GM18868 (cell line): ENCODE data around the gene CDK11B.
"Not testable (repeated sequence)": the region's sequence is repeated elsewhere in the genome, so short reads cannot be mapped to it uniquely, and the experiment has no call there.

Experiments used
- ATAC-seq: cut with Tn5 transposase; IDR thresholded peaks from one replicate; pipeline ENCODE4 v1.9.1; 2021; ENCODE audit warnings: mild to moderate bottlenecking, moderate library complexity; ENCODE audit not compliant: unreplicated experiment

The CDK11B gene

DNA sequence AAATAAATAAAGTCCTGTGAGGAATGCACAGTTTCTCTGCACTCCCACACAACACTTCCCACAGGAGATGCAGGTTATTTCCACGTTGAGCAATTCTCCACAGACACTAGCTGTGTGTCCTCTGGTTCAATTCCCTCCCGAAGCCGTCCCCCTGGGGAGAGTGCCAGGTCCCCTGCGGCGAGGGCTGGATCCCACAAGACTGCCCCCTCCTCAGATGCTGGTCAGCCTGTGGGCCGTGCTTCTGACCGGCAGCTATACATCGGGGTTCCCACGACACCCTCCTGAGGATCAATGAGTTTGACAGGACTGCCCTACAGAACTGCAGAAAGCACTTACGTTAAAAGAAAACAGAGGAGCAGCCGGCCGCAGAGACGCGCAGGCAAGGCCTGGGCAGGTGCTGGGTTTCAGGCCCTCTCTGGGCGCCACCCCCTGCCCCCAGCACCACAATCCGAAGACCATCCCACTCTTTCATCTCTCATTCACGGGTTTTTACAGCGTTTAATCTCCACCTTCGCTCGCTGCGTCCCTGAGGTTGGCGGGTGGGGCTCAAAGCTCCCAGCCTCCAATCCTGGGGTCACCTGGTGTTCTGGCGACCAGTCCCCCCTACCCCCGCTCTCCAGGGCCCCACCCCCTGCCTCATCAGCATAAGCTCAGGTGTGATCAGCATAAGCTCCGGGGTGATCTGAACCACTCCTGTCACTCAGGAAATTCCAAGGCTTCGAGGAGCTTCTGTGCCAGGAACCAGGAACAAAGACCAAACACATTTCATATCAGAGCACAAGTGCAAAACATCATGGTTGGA lies 24.5 kb upstream of the CDK11B start:
- no peak for ATAC-seq

DNA sequence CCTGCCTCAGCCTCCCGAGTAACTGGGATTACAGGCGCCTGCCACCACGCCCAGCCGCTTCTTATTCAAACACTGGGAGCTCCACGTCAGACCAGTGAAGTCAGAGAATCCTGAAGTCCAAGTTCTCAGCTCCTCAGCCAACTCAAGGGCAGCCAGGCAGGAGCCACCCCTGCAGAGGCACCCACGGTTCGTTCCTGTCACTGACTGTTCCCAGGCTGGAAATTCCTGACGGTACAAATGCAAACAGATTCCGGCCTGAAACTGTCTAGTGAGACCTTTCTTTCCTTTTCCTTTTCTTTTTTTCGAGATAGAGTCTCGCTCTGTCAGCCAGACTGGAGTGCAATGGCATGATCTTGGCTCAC lies 22.1 kb upstream of the CDK11B start:
- no peak for ATAC-seq

DNA sequence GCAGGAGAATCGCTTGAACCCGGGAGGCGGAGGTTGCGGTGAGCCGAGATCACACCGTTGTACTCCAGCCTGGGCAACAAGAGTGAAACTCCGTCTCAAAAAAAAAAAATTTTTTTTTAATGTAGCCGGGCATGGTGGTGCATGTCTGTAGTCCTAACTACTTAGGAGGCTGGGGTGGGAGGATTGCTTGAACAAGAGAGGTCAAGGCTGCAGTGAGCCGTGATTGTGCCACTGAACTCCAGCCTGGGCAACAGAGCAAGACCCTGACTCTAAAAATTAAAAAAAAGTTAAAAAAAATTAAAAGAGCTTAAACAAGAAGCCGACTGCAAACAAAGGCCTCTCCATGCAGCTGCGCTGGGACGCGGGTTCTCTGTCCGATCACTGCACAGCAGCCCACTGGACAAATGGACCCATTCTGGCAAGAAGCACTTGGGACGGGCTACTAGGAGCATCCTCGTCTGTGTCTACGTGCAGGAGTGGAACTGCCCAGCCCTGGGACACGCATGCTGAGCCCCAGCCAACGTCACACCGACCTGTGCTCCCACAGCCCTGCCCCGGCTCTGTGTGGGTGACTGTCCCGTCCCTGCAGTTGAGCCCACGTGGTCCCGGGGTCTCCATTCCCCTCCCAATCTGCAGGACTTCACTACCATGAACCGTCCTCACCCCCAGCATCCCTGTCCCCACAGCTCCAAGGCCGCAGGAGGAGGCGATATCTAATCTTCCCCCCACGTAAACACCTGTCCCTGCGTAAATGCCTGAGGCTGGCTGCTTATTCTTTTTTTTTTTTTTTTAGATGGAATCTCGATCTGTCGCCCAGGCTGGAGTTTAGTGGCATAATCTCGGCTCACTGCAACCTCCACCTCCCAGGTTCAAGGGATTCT lies 21.5 kb upstream of the CDK11B start:
- ATAC-seq = no peak

GRCh38 chr1:1678581-1679380 lies 20.0 kb upstream of the CDK11B start:
- ATAC-seq = peak; percentile 37

GRCh38 chr1:1677718-1678580 lies 19.1 kb upstream of the CDK11B start:
- ATAC-seq = peak; percentile 61

- ATAC-seq = not testable (repeated sequence)
Observed at GRCh38 chr1:1676087-1676486, 17.3 kb upstream of the CDK11B start.

DNA sequence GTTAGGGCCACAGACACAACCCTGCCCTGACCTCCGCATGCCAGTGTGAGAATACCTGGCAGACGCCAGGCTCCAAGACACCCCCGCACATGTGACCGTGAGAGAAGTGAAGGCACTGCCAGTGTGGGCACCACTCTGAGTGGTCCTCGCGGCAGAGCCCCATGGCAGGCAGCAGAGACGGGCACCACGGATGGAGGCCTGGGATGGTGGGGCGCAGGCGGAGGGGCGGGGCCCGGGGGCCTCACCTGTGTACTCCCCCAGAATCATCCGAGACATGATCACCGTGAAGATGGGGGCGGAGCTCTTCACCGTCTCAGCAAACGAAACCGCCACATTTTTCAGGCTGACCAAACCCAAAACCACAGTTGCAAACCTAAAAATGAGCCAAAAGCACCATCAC lies 16.4 kb upstream of the CDK11B start:
- not testable (repeated sequence) for ATAC-seq

DNA sequence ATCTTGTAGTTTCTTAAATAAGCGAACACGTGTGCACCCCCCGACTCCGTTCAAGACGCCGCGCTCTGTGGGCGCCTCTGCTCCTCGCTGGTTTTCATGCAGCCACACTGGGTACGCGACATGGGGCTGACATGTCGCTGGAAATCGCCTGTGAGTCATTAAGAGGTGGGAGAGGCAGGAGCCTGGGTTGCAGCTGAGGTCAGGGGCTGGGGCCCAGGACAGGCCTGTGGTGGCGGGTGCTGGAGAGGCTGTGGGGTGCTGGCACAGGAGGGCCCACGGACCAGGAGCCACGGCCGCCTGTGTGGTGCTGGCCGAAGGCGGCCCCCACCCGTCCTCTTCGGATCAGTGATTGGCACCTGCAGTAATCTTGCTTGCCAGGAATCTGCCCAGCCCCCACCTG lies 16.0 kb upstream of the CDK11B start:
- not testable (repeated sequence) for ATAC-seq

- no peak for ATAC-seq
Observed at GRCh38 chr1:1672181-1672965, 13.6 kb upstream of the CDK11B start.

- no peak for ATAC-seq
Observed at GRCh38 chr1:1671365-1672119, 12.7 kb upstream of the CDK11B start.

DNA sequence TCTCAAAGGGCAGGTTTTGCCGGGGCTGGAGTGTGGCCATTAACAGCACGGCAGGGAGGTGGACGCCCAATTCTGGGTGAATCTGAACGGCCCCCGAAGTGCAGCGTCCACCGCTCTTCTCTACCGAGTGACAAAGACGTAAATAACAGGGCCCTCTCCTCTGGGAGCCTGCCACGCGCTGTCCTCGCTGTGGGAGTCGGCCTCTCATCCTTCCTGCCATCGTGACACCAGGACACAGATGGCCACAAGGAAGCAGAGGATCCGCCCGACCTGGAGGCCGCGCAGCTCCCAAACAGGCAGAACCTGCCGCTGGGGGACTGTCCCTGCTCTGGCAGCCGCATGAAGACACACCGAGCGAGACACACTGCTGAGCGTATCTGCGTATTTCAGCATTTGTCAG lies 12.1 kb upstream of the CDK11B start:
- no peak for ATAC-seq

DNA sequence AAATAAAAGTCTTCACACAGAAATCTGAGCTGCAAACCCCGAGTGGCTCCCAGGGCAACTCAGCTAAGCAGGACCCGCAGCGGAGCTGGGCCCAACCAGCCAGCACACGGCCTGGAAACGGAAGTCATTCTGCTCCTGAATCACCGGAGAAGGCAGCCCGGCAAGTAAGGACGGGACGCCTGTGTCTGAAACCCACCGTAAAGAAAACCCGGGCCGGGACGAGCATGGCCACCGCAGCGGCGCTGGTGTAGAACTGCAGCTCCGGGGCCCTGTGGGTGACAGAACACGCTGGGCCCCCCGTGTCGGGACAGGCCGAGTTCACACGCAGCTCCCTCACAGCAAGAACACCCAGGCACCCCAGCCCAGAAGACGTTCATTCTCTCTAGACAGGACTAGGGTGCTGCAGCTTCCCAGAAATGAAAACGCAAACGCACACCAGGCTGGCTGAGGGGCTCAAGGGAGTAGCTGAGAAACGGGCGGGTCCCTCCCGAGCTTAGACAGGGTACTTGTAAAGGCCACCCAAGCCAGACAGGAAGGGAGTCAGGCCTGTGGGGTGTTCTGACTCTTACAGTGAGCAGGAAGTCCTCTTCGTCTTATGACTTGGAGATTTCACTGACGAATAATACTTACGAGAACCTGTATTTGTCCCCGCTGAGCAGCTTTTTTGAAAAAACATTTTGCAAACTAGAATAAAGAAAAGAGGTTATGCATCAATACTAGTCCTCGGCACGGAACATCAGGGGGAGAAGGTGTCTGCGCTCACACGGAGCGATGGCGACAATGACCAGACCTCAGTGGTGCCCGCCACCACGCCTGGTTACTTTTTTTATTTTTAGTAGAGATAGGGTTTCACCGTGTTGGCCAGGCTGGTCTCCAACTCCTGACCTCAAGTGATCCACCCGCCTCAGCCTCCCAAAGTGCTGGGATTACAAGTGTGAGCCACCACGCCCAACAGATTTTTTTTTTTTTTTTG lies 10.9 kb upstream of the CDK11B start:
- ATAC-seq = no peak

DNA sequence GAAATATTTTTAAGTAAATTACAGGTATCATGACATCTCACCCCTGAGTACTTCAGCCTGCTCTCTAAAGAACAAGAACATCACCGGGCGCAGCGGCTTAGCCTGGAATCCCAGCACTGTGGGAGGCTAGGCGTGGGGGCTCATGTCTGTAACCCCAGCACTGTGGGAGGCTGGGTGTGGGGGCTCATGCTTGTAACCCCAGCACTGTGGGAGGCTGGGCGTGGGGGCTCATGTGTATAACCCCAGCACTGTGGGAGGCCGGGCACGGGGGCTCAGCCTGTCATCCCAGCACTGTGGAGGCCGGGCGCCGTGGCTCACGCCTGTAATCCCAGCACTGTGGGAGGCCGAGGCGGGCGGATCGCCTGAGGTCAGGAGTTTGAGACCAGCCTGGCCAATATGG lies 7.7 kb upstream of the CDK11B start:
- no peak for ATAC-seq

- ATAC-seq = no peak
Observed at GRCh38 chr1:1665815-1666251, 7.0 kb upstream of the CDK11B start.

- ATAC-seq = no peak
Observed at GRCh38 chr1:1664941-1665814, 6.4 kb upstream of the CDK11B start.

DNA sequence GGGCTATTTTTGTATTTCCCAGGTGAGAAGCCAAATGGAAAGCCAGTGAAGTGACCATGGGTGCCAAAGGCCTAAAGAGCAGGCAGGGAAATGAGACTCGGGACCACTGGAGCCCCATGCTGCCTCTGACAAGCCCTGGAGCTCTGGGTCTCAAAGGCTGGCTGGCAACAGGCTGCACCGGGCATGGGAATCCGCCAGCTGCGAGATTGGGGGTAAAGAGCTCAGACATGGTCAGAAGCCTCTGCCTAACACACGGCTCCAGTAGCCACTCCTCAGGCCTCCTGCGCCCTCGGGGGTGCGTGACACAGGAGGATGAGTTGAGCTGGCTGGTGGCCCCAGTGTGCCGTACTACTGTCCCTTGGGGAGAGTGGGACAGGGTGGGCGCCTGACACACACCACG lies 5.5 kb upstream of the CDK11B start:
- not testable (repeated sequence) for ATAC-seq
